Putamen (tissue), 1 donor: ENCODE results near the gene ITLN2.
"Not testable (repeated sequence)": the region's sequence is repeated elsewhere in the genome, so short reads cannot be mapped to it uniquely, and the experiment has no call there.

Experiments used
- DNase-seq: peaks from one replicate; pipeline ENCODE4 v3.0.0-alpha.2; 2016; ENCODE audit warnings: low spot score

The ITLN2 gene

GRCh38 chr1:160954158-160955104 lies at the start of gene ITLN2:
TSS of gene ITLN2 (minus strand) at chr1:160954809. CDS start at chr1:160954741, 68 bp downstream.
- no peak for DNase-seq

GRCh38 chr1:161001525-161001924 lies 46.9 kb upstream of the ITLN2 start:
- DNase-seq, result no peak

GRCh38 chr1:161000736-161001480 lies 46.3 kb upstream of the ITLN2 start:
- DNase-seq, result no peak

- DNase-seq, result no peak
Observed at GRCh38 chr1:160999376-160999775, 44.8 kb upstream of the ITLN2 start.

- DNase-seq, result no peak
Observed at GRCh38 chr1:160997323-160998038, 42.9 kb upstream of the ITLN2 start.

- no peak for DNase-seq
Observed at GRCh38 chr1:160996178-160996577, 41.6 kb upstream of the ITLN2 start.

- no peak for DNase-seq
Observed at GRCh38 chr1:160993544-160994193, 39.1 kb upstream of the ITLN2 start.

- not testable (repeated sequence) for DNase-seq
Observed at GRCh38 chr1:160992036-160992435, 37.4 kb upstream of the ITLN2 start.

- no peak for DNase-seq
Observed at GRCh38 chr1:160987359-160988050, 32.9 kb upstream of the ITLN2 start.

GRCh38 chr1:160985723-160986122 lies 31.1 kb upstream of the ITLN2 start:
- DNase-seq, result no peak

- no peak for DNase-seq
Observed at GRCh38 chr1:160981584-160982411, 27.2 kb upstream of the ITLN2 start.

GRCh38 chr1:160979286-160979685 lies 24.7 kb upstream of the ITLN2 start:
- DNase-seq, result no peak

GRCh38 chr1:160978510-160978927 lies 23.9 kb upstream of the ITLN2 start:
- DNase-seq, result no peak

GRCh38 chr1:160975026-160975425 lies 20.4 kb upstream of the ITLN2 start:
- DNase-seq, result no peak

- no peak for DNase-seq
Observed at GRCh38 chr1:160973491-160973890, 18.9 kb upstream of the ITLN2 start.

- no peak for DNase-seq
Observed at GRCh38 chr1:160972939-160973338, 18.3 kb upstream of the ITLN2 start.

GRCh38 chr1:160971618-160972056 lies 17.0 kb upstream of the ITLN2 start:
- no peak for DNase-seq

- DNase-seq, result no peak
Observed at GRCh38 chr1:160963521-160963920, 8.9 kb upstream of the ITLN2 start.

- DNase-seq, result no peak
Observed at GRCh38 chr1:160961419-160961818, 6.8 kb upstream of the ITLN2 start.

- DNase-seq, result no peak
Observed at GRCh38 chr1:160956966-160957365, 2.4 kb upstream of the ITLN2 start.
